SH-SY5Y (cell line): ENCODE measurements around the gene BTG1.

ENCODE experiments used
- GATA2 ChIP-seq: IDR thresholded peaks from 2 replicates; pipeline ENCODE4 v1.6.1; 2011; ENCODE audit warnings: mild to moderate bottlenecking, low read depth, low read length
- GATA3 ChIP-seq: IDR thresholded peaks from 2 replicates; pipeline ENCODE4 v1.6.1; 2011; ENCODE audit warnings: low read depth, mild to moderate bottlenecking, low read length, moderate library complexity

GRCh38 chr12:92155733-92156132, 10.1 kb upstream of the BTG1 start:
- TF ChIP-seq GATA3: no peak
- no peak for TF ChIP-seq GATA2
